ENCODE measurements around the gene LIMK2. TPM values are rescaled to one million over a fixed set of nuclear protein-coding genes. Genes with fewer than 3 reads are reported as not detected.
"Not testable (repeated sequence)": the region's sequence is repeated elsewhere in the genome, so short reads cannot be mapped to it uniquely, and the experiment has no call there.

LIMK2 gene
- total RNA-seq, 1 donor from 2014 or later, result 54.4 TPM

DNA sequence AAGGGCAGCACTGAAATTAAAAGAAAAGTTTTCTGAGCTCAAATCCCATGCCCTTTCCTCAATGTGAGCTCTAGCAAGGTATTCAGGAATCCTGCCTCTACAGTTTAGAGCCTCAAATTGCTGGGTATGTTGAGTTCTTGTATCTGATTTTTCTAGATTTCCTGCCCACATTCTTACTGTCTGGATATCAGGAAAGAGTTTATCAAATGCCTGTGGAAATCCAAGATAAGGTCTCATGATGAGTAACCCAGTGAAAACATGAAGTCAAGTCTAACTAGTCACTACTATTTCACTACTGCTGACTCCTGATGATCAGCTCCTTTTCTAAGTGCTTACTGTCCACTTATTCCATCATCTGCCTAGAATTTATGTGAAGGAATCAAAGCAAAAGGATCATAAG, 29.8 kb downstream of the LIMK2 start:
- intact Hi-C loops (cut with micrococcal nuclease), result no loop called here

DNA sequence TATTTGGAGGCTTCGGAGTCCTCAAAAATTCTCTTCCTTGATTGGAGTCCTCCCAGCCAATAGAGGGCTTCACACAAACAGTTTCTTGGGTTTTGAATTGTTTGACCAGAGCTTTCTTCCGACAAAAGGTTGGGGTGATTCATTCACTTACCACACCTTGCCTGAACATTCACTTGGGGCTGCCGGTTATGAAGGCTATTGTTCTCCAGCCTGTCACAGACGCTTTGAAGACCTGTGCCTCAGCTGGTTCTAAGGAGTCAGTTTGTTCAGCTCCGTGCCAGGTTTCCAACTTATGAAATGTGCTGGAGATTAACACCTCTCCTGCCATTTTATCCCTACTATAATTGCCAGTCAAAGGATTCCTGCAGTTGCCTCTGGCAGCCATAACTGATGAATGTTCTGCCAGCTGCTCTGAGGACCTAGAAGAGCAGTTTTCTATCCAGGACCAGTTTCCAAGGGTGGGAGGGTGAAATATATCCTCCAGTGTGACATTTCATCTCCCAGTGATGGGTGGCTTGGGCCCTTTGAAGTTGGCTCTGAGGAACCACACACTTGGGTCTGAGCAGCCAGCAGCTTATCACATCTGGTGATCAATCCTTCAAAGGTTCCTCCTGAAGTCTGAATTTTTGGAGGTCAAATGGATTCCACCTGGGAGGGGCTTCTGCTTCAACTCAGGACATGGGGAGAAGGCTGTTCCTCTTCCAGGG, 31.4 kb downstream of the LIMK2 start:
- intact Hi-C loops (cut with micrococcal nuclease), result no loop called here

DNA sequence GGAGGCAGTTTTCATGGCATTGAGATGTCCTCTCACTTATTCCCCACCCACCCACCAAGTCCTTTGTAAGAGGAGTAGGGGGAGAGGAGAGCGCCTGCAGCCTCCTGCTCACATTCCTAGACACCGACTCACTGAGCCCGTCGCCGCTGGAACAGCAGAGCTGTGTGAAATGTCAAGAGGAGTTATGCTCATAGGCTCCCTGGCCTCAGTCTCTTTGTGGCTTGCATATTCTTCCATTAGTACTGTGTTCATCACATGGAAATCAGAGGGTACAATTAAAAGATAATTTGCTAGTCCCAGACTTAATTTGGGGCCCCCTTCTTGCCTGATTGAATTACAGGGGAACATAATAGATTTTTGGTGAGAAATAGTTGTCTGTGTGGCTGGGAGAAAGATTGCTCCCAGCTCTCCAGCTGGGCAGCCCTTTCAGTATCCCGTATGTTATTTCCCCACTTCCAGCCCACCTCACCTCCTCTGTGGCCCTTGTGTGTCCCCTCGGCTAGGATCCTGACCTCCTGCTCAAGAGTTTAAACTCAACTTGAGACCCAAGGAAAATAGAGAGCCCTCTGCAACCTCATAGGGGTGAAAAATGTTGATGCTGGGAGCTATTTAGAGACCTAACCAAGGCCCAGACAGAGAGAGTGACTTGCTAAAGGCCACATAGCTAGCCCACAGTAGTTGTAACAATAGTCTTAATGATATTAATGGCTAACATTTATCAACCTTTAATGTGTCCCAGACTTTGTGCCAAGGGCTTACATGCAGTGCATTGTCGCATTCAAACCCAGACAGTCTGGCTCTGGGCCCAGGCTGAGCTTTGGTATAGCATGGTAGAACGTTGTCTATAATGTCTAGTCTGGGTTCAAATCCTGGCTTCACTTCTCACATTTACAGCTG, 32.2 kb downstream of the LIMK2 start:
- intact Hi-C loops (cut with micrococcal nuclease), result no loop called here

DNA sequence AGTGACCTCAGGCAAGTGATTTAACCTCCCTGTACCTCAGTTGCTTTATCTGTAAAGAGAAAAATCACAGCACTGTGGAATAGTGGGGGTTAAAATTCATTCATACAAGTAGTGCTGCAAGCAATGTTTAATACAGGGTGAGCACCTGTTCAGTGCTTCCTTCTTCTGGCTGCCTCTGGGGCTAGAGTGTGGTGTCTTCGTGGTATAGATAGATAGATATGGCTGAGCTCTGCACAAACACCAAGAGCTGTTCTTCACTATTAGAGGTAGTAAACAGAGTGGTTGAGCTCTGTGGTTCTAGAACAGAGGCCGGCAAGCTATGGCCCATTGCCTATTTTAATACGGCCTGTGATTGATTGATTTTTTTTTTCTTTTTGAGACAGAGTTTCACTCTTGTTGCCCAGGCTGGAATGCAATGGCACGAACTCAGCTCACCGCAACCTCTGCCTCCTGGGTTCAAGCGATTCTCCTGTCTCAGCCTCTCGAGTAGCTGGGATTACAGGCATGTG, 32.9 kb downstream of the LIMK2 start:
- intact Hi-C loops (cut with micrococcal nuclease), result no loop called here

DNA sequence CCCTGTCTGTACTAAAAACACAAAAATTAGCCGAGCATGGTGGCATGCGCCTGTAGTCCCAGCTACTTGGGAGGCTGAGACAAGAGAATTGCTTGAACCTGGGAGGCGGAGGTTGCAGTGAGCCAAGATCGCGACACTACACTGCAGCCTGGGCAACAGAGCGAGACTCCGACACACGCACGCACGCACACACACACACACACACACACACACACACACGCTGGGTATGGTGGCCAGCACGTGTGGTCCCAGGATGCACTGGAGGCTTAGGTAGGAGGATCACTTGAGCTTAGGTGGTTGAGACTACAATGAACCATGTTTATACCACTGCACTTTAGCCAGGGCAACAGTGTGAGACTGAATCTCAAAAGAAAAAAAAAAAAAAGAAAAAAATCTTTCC, 33.9 kb downstream of the LIMK2 start:
- intact Hi-C loops (cut with micrococcal nuclease), result not testable (repeated sequence)

DNA sequence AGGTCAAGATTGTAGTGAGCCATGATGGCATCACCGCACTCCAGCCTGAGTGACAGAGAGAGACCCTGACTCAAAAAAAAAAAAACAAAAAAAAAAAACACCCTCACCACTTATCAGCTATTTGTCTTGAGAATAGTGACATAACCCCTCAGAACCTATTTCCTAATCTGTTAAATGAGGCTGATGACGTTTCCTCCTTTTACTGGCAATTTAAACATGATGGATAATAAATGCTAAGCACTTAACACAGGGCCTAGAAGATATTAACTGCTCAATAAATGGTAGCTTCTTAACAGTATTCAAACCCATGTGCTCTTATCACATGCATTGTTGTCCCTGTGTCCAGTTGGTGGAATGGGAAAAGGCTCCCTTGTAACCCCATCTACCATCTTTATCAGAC, 34.6 kb downstream of the LIMK2 start:
- intact Hi-C loops (cut with micrococcal nuclease), result no loop called here

DNA sequence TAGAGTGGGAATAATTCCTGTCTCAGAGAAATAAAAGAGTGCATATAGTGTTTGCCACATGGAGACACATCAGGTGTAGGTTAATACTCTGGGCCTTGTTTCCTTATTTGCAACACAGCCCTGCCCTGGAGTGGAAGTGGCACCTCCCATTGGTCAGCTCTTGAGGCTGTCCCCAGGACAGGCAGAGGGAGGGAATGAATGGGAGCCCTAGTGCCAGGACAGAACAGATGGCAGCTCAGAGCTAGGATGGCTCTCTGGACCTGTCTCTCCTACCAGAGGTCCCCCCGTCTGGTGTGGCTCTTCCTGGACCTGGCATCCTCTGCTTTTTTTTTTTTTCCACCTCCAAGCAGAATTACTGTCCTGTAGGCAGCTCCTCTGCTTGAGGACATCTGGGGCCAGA, 35.6 kb downstream of the LIMK2 start:
- intact Hi-C loops (cut with micrococcal nuclease), result loop anchor here (1.0 kb wide), 2 partner anchors 43 to 166 kb away; partner anchors contain the start of gene SMTN

DNA sequence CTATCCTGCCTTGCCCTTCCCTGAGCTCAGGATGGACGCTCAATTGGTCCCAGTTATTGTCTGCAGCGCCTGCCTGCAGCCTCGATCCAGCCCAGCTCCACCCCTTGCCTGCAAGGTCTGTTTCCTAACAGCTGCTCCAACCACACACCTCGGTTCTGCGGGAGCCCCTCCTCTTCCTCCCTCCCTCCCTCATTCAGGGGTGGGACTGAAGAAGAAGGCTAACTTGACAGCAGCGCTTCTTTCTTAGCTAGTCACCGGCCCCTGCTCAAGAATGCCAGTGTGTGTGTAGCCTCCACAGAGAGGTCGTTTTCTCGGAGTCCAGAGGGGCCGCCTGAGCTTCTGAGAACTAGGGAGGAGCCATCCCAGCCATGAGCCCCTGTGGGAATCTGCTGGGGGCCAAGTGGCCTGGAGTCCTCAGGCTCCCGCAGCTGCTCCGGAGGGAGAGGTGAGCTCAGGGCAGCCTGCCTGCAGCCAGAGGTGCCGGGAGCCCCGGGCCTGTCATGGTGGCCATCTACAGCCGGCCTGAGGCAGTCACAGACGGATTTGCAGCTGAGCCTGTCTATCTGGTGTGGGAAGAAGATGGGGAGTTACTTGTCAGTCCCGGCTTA, 36.1 kb downstream of the LIMK2 start:
- intact Hi-C loops (cut with micrococcal nuclease), result loop anchor here (1.0 kb wide), 2 partner anchors 42 to 167 kb away; partner anchors contain the start of gene SMTN

DNA sequence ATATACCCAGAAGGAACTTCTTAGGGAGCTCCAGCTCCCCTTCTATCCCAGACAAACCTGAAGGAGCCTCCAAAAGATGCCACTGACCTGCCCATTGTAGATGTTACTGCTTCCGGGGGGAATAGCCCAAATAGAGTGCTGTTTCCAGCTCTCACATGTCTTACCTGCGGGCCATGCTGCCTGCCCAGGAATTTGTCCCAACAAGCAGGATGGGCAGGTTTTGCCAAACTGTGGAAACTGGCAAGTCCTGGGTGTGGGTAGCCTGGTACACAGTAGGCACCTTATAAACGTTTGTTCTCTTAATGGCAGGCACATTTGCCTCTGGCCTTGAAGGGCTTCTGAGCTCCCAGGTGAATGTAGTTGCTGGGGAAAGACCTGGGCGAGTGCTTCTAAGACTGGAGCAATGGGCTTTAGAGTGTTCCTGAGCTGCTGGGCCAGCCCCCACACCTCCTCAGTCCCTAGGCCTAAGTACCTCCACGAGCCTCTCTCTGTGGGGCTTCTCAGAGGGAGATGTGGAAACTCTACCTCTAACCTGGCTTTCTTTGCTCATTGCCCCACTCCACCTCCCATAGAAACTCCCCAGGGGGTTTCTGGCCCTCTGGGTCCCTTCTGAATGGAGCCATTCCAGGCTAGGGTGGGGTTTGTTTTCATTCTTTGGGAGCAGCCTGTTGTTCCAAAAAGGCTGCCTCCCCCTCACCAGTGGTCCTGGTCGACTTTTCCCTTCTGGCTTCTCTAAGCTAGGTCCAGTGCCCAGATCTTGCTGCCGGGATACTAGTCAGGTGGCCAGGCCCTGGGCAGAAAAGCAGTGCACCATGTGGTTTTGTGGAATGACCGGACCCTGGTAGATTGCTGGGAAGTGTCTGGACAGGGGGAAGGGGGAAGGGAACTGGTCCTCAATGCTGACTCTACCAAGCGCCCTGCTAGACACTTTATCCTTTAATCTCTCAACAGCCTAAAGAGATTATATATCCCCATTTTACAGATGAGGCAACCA, 37.2 kb downstream of the LIMK2 start:
- intact Hi-C loops (cut with micrococcal nuclease), result loop anchor here (1.0 kb wide), 2 partner anchors 41 to 168 kb away; partner anchors contain the start of gene SMTN

DNA sequence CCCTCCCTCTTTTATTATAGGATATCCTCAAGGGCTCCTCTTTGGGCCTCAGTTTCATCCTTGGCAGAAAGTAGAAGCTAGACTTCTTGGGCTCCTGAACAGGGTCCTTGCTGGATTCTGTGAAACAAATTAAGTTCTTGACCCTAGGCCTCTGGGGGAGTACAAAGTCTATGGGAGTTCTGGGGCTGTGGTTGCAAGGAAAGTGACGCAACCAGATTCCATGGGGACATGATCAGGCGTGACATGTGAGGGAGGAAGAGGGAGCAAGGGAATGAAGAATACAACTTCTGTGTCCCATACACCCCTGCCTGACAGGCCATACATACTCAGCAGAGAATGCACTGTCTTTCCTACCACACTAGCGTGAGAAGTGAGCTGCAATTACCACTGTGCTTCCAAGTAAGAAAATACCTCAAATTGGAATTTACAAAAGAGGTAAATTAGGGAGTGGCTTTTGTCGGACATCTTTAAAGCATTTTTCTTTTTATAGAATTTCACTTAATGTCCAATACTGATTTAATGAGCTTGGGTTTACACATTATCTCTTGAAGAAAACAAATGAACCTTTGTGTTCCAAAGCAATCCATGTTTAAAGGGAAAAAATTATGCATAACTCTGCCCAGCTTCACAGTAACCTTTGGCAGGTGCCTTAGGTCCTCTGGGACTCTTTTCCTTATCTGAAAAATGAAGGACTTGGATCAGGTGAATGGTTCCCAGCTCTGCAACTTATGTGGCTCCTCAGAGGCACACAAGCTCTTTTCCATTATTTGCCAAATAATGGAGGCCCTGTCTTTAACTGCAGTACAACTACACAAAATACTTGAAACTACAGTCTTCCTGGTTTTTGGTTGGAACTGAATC, 38.9 kb downstream of the LIMK2 start:
- intact Hi-C loops (cut with micrococcal nuclease), result no loop called here

DNA sequence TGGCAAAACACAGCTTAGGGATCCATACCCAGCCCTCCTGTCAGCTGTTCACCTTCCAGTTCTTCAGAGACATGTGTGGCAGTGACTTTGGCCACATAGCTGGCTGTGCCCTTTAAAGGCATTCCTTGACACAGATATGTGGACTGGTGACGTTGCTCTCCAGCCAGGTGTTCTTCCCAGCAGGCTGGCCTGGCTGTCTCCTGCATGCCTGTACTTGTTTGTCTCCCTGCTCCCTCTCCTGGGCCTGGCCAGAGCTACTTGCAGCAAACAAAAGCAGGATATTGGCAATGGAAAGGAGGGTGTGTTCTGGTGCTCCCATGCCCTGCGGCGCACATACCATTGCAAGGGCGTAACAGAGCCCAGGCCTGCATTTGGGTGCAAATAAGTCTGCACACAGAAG, 41.9 kb downstream of the LIMK2 start:
- intact Hi-C loops (cut with micrococcal nuclease), result no loop called here

DNA sequence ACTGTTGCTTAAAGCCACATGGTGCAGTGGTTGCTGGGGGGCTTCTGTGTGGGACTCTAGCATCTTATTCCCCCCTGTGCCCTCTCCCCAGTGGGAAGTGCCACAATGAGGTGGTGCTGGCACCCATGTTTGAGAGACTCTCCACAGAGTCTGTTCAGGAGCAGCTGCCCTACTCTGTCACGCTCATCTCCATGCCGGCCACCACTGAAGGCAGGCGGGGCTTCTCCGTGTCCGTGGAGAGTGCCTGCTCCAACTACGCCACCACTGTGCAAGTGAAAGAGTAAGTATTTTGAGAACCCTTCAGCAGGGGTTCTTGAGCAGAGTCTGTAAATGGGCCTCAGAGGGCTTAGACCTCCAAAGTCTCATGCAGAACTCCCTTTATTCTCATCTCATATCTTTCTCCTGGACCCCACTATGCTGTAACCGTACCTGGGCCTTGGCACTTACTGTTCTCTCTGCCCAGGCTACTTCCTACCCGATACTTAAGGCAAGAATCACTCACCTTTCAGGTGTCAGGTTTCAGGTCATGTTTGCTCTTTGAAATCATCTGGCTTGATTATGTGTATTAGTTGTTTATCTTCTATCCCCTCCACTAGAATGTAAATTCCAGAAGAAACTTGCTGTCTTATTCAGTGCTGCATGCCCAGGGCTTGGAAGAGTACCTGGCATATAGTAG, 47.8 kb downstream of the LIMK2 start:
- intact Hi-C loops (cut with micrococcal nuclease), result no loop called here

DNA sequence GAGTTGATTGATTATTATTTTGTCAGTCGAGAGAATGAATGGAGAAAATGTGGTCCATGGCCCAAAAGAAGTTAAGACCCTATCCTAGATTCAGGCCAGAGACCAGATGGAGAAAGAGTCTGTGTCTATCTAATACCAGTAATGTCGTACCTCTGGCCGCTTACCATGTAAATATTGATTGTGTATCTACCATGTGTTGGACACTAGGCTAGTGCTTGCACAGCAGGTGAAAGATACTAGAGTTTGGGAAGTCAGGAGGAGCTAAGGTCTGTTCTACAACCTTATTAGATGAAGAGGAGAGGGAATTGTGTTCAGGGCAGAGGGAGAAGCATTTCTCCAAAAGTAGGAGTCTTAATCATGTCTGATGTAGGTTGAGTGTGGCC, 48.4 kb downstream of the LIMK2 start:
- intact Hi-C loops (cut with micrococcal nuclease), result no loop called here

DNA sequence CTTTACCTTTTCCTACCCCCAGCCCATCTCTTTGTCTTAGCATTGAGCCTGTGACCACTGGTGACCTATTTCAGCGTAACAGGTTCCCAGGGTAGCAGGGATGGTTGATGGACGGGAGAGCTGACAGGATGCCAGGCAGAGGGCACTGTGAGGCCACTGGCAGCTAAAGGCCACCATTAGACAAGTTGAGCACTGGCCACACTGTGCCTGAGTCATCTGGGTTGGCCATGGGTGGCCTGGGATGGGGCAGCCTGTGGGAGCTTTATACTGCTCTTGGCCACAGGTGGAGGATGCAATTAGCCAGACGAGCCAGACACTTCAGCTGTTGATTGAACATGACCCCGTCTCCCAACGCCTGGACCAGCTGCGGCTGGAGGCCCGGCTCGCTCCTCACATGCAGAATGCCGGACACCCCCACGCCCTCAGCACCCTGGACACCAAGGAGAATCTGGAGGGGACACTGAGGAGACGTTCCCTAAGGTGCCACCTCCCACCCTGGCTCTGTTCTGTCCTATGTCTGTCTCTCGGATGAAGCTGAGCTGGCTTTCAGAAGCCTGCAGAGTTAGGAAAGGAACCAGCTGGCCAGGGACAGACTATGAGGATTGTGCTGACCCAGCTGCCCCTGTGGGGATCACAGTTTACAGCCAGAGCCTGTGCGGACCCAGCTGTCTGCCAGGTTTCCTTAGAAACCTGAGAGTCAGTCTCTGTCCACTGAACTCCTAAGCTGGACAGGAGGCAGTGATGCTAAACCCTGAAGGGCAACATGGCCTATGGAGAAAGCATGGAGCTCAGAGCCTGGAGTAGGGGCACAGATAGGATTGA, 50.4 kb downstream of the LIMK2 start:
- intact Hi-C loops (cut with micrococcal nuclease), result no loop called here

DNA sequence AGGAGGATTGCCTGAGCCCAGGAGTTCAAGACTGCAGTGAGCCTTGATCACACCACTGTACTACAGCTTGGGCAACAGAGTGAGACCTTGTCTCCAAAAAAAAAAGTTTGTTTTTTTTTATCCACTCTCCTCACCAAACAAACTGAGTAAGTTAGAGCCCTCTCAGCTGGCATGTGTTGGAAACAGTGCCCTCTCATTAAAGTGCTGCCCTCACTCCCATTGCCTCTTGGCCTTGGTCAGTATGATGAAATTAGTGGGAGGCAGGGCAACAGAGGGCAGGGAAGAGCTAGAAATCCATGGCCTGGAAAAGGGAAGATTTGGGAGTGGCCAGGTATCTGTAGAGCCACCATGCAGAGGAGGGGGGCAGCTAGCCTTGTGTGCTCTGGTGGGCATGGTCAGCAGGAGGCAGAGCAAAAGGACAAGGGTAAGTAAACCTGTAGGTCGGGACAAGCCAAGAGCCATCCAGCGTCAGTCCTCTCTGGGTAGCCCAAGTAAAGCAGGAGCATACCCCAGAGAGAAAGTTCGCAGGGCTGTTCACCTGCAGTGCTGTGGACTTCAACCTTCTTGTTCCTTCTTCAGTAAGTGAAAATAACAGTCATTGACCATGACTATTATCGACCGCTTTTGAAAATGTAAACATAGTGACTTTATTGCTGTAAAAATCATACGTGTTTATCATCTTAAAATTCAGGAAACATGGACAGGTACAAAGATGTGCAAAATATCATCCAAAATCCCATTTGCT, 52.0 kb downstream of the LIMK2 start:
- intact Hi-C loops (cut with micrococcal nuclease), result no loop called here

DNA sequence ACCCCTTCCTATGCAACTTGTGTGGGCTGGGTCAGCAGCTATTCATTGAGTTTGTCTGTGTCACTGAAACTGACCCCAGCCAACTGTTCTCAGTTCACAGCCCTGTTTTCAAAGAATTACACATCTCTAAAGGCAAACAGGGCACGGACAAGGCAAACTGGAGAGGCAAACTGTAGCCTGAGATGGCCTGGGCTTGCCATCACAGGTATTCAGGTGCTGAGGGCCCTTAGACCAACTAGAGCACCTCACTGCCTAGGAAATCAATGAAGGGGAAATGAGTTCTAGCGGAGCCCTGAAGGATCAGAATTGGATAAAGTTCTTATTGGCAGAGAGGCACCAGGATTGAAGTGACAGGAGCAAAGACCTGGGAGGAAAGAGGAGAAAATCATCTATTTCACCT, 56.2 kb downstream of the LIMK2 start:
- intact Hi-C loops (cut with micrococcal nuclease), result no loop called here

DNA sequence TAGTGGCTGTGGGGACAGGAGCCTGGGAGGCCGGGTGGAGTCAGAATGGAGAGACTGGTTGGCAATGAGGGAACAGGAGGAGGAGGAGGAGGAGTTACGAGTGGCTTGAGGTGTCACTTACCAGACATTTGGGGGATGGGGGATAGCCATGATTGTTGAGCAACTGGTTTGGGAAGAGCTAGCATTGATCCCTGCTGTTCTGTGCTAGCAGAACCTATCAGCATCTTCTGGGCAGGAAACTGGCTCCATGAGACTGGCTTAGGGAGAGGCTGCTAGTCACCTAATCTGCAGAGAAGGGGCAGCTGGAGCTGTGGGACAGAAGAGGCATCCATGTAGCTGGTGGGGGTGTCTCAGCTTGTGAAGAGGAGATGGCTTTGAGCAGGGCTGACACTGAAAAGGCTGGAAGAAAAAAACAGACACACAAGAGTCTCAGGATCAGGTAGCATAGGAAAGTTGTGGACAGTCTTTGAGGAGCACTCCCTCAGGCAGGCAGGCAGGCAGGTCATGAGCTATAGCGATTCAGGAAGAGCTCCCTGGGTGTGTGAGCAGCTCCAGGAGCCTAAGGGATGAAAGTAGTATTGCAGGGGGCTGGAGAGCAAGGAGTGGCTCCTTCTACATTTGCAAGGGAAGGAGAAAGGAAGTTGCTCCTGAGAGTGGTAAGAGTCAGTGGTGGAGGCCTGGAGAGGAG, 57.9 kb downstream of the LIMK2 start:
- intact Hi-C loops (cut with micrococcal nuclease), result loop anchor here (5.0 kb wide), 2 partner anchors 38 to 163 kb away; partner anchors contain the start of gene SELENOM

Data from T-helper 1 cell treated with Interleukin-12 subunit alpha and Interleukin-12 subunit beta and Interleukin-4 antibody, amounts not matched to agents 30 ng/mL and 1 ng/mL, for 36 hours (primary cell).